Dermis lymphatic vessel endothelial cell (primary cell): Measurements from ENCODE around the gene DNAJA1. TPM values are rescaled to one million over a fixed set of nuclear protein-coding genes. Genes with fewer than 3 reads are reported as not detected.

Experiments used
- total RNA-seq: library from RNA; depleted of rRNA; stranded (reverse); fragments of >200 nt; gene quantifications from 2 replicates; pipeline ENCODE4 v1.2.1, GENCODE V29; 2014

DNAJA1 gene
- total RNA-seq, result 97.5 and 128 TPM in 2 replicates

GRCh38 chr9:33024966-33025571 lies at the start of gene DNAJA1:
DNAJA1 (plus strand) TSS chr9:33025273; CDS start chr9:33026485, 1,212 bp downstream.

GRCh38 chr9:33076046-33077004 lies 51.3 kb downstream of the DNAJA1 start, which contains the start of gene SMU1:
SMU1 (minus strand) TSS chr9:33076674; CDS start chr9:33076608, 66 bp downstream.

Other genes with a start within 250 kb of the DNAJA1 start
- not detected in 2 replicates for gene TMEM215, start 241.7 kb upstream of the DNAJA1 start, total RNA-seq
- gene APTX, start 23.6 kb upstream of the DNAJA1 start, total RNA-seq, result 15.6 and 20.3 TPM in 2 replicates
- gene SMU1, start 51.4 kb downstream of the DNAJA1 start, total RNA-seq, result 35.7 and 43.1 TPM in 2 replicates
- gene B4GALT1, start 142.1 kb downstream of the DNAJA1 start, total RNA-seq, result 14.9 and 15.8 TPM in 2 replicates
- gene SPINK4, start 214.9 kb downstream of the DNAJA1 start, total RNA-seq, result not detected in 2 replicates
- gene BAG1, start 239.4 kb downstream of the DNAJA1 start, total RNA-seq, result 58.8 and 76.1 TPM in 2 replicates
- 91.8 and 99.9 TPM in 2 replicates for gene CHMP5, start 239.8 kb downstream of the DNAJA1 start, total RNA-seq